Keratinocyte (primary cell): ENCODE results near the gene C20orf141. TPM values are rescaled to one million over a fixed set of nuclear protein-coding genes. Genes with fewer than 3 reads are reported as not detected.

Experiments used
- DNase-seq: peaks from one replicate; pipeline ENCODE4 v3.0.0-alpha.2; 2011; ENCODE audit warnings: low read depth, missing footprints, low spot score
- FAIRE-seq: peaks from 2 replicates; lab custom pipeline; 2011; peaks lifted over from hg19 to GRCh38; lab: Jason Lieb, UNC
- H2AFZ ChIP-seq: 2 replicates; pipeline ENCODE4 v1.6.0; 2012; ENCODE audit warnings: low read length, control low read depth, inconsistent platforms; ENCODE audit not compliant: control insufficient read depth
- H3K27ac ChIP-seq: 2 replicates; pipeline ENCODE4 v1.5.1; 2011; ENCODE audit warnings: low read length; ENCODE audit not compliant: control insufficient read depth, insufficient read depth
- H3K27me3 ChIP-seq: 3 replicates; pipeline ENCODE4 v1.6.0; 2011; ENCODE audit warnings: low read length; ENCODE audit not compliant: control insufficient read depth, insufficient read depth; ENCODE audit errors: extremely low read depth
- H3K36me3 ChIP-seq, 2 experiments: 2 replicates in 1 of 2; 3 replicates in 1 of 2; pipeline ENCODE4 v1.5.1; 2011; ENCODE audit warnings: low read length in 2 of 2, mild to moderate bottlenecking in 1 of 2; ENCODE audit not compliant: control insufficient read depth in 2 of 2, insufficient read depth in 2 of 2; ENCODE audit errors: extremely low read depth in 1 of 2
- H3K4me1 ChIP-seq: 3 replicates; pipeline ENCODE4 v1.5.1; 2011; ENCODE audit warnings: low read length; ENCODE audit not compliant: control insufficient read depth, insufficient read depth; ENCODE audit errors: extremely low read depth
- H3K4me2 ChIP-seq: 3 replicates; pipeline ENCODE4 v1.6.0; 2011; ENCODE audit warnings: low read depth, low read length; ENCODE audit not compliant: control insufficient read depth, insufficient read depth; ENCODE audit errors: extremely low read depth
- H3K4me3 ChIP-seq, 3 experiments: fragments of 200-600 bp in 1 of 3; sonication (generic) in 1 of 3; 2 replicates in 2 of 3; 3 replicates in 1 of 3; pipeline ENCODE4 v1.5.1; 2011 to 2016; ENCODE audit warnings: low read length in 3 of 3, mild to moderate bottlenecking in 3 of 3, control low read depth in 2 of 3, inconsistent platforms in 1 of 3, low read depth in 1 of 3, mixed read lengths in 1 of 3, mixed run types in 1 of 3, moderate library complexity in 1 of 3; ENCODE audit not compliant: control insufficient read depth in 2 of 3, insufficient read depth in 2 of 3; ENCODE audit errors: extremely low read depth in 1 of 3
- H3K79me2 ChIP-seq: 2 replicates; pipeline ENCODE4 v1.6.0; 2012; ENCODE audit warnings: low read length; ENCODE audit not compliant: control insufficient read depth, insufficient read depth
- H3K9ac ChIP-seq: 3 replicates; pipeline ENCODE4 v1.6.0; 2011; ENCODE audit warnings: low read length; ENCODE audit not compliant: control insufficient read depth, insufficient read depth; ENCODE audit errors: extremely low read depth
- H3K9me1 ChIP-seq: 3 replicates; pipeline ENCODE4 v1.6.0; 2011; ENCODE audit warnings: low read length; ENCODE audit not compliant: control insufficient read depth, insufficient read depth; ENCODE audit errors: extremely low read depth
- H3K9me3 ChIP-seq: 2 replicates; pipeline ENCODE4 v1.5.1; 2012; ENCODE audit warnings: low read depth, low read length; ENCODE audit not compliant: control insufficient read depth
- H4K20me1 ChIP-seq: 3 replicates; pipeline ENCODE4 v1.6.0; 2011; ENCODE audit warnings: low read length; ENCODE audit not compliant: control insufficient read depth, insufficient read depth; ENCODE audit errors: extremely low read depth
- CTCF ChIP-seq, 3 experiments: IDR thresholded peaks in 1 of 3; conservative IDR thresholded peaks in 1 of 3; optimal IDR thresholded peaks in 1 of 3; 2 replicates in 2 of 3; 3 replicates in 1 of 3; pipeline versions ENCODE3 to v1.5.1; 2011; ENCODE audit warnings: low read length in 3 of 3, mild to moderate bottlenecking in 3 of 3, moderate library complexity in 2 of 3, control low read depth in 1 of 3, inconsistent platforms in 1 of 3; ENCODE audit not compliant: insufficient read depth in 2 of 3; ENCODE audit errors: extremely low read depth in 1 of 3
- EZH2 ChIP-seq: IDR thresholded peaks from one replicate; pipeline ENCODE4 v1.6.1; 2012; ENCODE audit warnings: inconsistent platforms, mild to moderate bottlenecking, low read length, moderate library complexity
- dilution Hi-C: fragments of 300-500 bp; cut with MboI; formaldehyde crosslinking; loops from one replicate; pipeline ENCODE4 v1.7.0; 2020; ENCODE audit warnings: low sequenced_read_pairs; ENCODE audit not compliant: extremely low pct_ligation_motif_present
- polyA plus RNA-seq, 5 experiments: library from polyadenylated mRNA; depleted of rRNA in 3 of 5; stranded (reverse) in 3 of 5; stranded (forward) in 1 of 5; unstranded in 1 of 5; fragments of >200 nt; gene quantifications; 1 replicate in 1 of 5; 2 replicates in 3 of 5; 3 replicates in 1 of 5; pipeline versions ENCODE4 v1.2.1 to v1.2.3, GENCODE V29; 2011 to 2012; ENCODE audit warnings: missing spikeins in 2 of 5, low read depth in 1 of 5, low replicate concordance in 1 of 5

C20orf141 gene
- polyA plus RNA-seq, 1 donor (not counting 4 experiments of a cell fraction or from before 2014, with no cell fraction given), result not detected

- H4K20me1 ChIP-seq, result no peaks in the 10 kb centered on the region
- no peaks in the 10 kb centered on the region for H3K9me3 ChIP-seq
- peaks cover 4% of the 10 kb centered on the region for H3K27me3 ChIP-seq
- no peaks in the 10 kb centered on the region for H3K9me1 ChIP-seq
- H3K27ac ChIP-seq, result no peak overlapping the region
- no peak for TF ChIP-seq EZH2
- no peak for TF ChIP-seq CTCF (optimal IDR thresholded peaks at IDR 0.05 in 1 of 3, IDR thresholded peaks at IDR 0.05 in 1 of 3, conservative IDR thresholded peaks at IDR 0.05 in 1 of 3; ENCODE audit: extremely low read depth in 1 of 3, insufficient read depth in 2 of 3, low read length in 3 of 3)
- no peak overlapping the region for H2AFZ ChIP-seq
- DNase-seq, result no peak
- H3K79me2 ChIP-seq, result no peaks in the 10 kb centered on the region
- H3K4me1 ChIP-seq, result peaks cover 4% of the 10 kb centered on the region
- H3K9ac ChIP-seq, result no peak overlapping the region
- dilution Hi-C loops, result no loop called here
- no peak overlapping the region for H3K4me3 ChIP-seq
- no peak for FAIRE-seq
- H3K36me3 ChIP-seq, result no peaks in the 10 kb centered on the region
- no peak overlapping the region for H3K4me2 ChIP-seq
These were observed 19.8 kb downstream of the C20orf141 start for GRCh38 chr20:2834401-2835110.

- DNase-seq (no peak), FAIRE-seq (no peak)
- Histone ChIP-seq H4K20me1 (no peaks in the 10 kb centered on the region), H3K27ac (no peak overlapping the region), H2AFZ (no peak overlapping the region), H3K4me3 (no peak overlapping the region), H3K36me3 (no peaks in the 10 kb centered on the region), H3K4me2 (no peak overlapping the region), H3K9ac (no peak overlapping the region), H3K9me1 (no peaks in the 10 kb centered on the region), H3K79me2 (no peaks in the 10 kb centered on the region), H3K27me3 (no peaks in the 10 kb centered on the region), H3K9me3 (no peaks in the 10 kb centered on the region), H3K4me1 (peaks cover 6% of the 10 kb centered on the region)
- dilution Hi-C loops, result no loop called here
- TF ChIP-seq CTCF (optimal IDR thresholded peaks at IDR 0.05 in 1 of 3, IDR thresholded peaks at IDR 0.05 in 1 of 3, conservative IDR thresholded peaks at IDR 0.05 in 1 of 3; ENCODE audit: extremely low read depth in 1 of 3, insufficient read depth in 2 of 3, low read length in 3 of 3) (no peak), EZH2 (no peak)
These were observed 20.6 kb downstream of the C20orf141 start for GRCh38 chr20:2835331-2835796.
